ENCODE results near the gene CAVIN4.

DNA sequence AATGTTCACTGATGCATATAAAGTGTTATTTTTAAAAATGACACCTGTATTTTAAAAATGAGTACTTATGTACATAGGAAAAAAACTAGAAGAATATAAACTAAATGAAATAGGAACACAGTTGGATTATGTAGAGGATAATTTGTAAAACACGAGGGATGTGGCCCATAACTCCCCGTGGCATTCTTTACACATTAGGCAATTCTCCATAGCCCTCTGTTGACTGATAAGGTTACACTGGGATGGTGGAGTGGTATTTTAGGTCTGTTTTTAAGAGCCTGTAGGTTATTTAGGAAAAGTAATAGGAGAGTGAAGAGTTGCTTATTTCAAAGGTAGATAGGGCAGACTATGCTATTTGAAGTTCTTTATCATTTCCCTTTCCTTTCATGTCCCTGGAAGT, 1.8 kb downstream of the CAVIN4 start:
- TF ChIP-seq CTCF (conservative IDR thresholded peaks at IDR 0.05 in 1 of 2, IDR thresholded peaks at IDR 0.05 in 1 of 2; ENCODE audit: low read depth in 1 of 2, low read length in 2 of 2) (no peak), EZH2 (IDR thresholded peaks at IDR 0.05; ENCODE audit: low read length, missing control alignments) (no peak)

Data from fibroblast of lung (primary cell).